ENCODE results near the gene FADS1. TPM values are rescaled to one million over a fixed set of nuclear protein-coding genes. Genes with fewer than 3 reads are reported as not detected.
A peak's percentile ranks its signal among the peaks of the same experiment; 100 is the strongest.

Gene FADS1
- total and polyA plus RNA-seq, 2 of the 13 experiments (the other 11 are each of a cell fraction or from before 2014, with no cell fraction given): 91.8 to 108 TPM

DNA sequence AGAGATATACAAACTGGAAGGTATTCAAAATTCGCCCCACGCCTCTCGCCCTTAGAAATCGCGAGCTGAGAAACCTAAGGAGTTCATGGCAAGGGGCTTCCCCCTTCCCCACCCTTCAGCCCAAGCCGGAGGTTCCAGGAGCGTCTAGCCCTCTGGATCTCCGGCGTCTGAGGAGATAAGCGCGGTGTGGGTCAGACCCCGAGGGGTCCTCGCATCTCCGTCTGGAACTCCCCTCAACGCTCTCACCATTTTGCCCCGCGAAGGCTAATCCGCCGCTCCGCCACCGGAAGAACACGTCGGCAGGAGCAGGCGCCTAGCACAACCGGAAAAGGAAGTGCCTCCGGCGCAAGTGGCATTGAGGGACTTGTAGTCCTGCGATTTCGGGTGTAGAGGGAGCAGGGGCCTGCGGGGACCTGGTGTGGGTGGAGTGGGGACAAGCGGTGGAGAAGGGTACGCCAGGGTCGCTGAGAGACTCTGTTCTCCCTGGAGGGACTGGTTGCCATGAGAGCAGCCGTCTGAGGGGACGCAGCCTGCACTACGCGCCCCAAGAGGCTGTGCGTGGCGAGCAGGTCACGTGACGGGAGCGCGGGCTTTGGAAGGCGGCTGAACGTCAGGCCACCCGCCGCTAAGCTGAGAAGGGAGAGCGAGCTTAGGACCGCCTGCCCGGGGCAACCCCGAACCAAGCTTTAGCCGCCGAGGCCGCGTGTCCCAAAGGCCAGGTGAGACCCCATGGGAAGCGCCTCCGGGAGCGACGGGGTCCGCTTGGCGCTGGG lies 24.3 kb downstream of the FADS1 start, which contains the start of the genes FEN1 and TMEM258 (continued):
- TF ChIP-seq MTF1 (CRISPR knock-in tag; IDR thresholded peaks at IDR 0.05) (0 out of 2 replicates have a peak, but pooled peaks have one; percentile 12), MLX (CRISPR knock-in tag; IDR thresholded peaks at IDR 0.05) (peak; percentile 41; the same call in 1 of the 2 replicates), POGZ (CRISPR knock-in tag; IDR thresholded peaks at IDR 0.05) (peak; percentile 72; the same call in 1 of the 2 replicates), BRCA1 (CRISPR knock-in tag; IDR thresholded peaks at IDR 0.05) (0 out of 2 replicates have a peak, but pooled peaks have one; percentile 12), ETV5 (CRISPR knock-in tag; IDR thresholded peaks at IDR 0.05; ENCODE audit: borderline replicate concordance) (peak; percentile 85), NFRKB (IDR thresholded peaks at IDR 0.05) (no peak), ZNF280D (CRISPR knock-in tag; IDR thresholded peaks at IDR 0.05) (peak; percentile 82; the same call in 1 of the 2 replicates), SNAI1 (CRISPR knock-in tag; IDR thresholded peaks at IDR 0.05; ENCODE audit: borderline replicate concordance) (0 out of 2 replicates have a peak, but pooled peaks have one; percentile 62), U2AF1 (optimal IDR thresholded peaks at IDR 0.05; ENCODE audit: low read depth, low read length) (peak; percentile 81), HMG20B (CRISPR knock-in tag; conservative IDR thresholded peaks at IDR 0.05) (no peak), MATR3 (CRISPR knock-in tag; IDR thresholded peaks at IDR 0.05) (no peak), ARNTL (CRISPR knock-in tag; IDR thresholded peaks at IDR 0.05) (peak; percentile 13; the same call in 1 of the 2 replicates), ZNF274 (CRISPR knock-in tag; IDR thresholded peaks at IDR 0.05) (peak; percentile 32; the same call in 1 of the 2 replicates), XRCC5 (optimal IDR thresholded peaks at IDR 0.05; ENCODE audit: low read length) (peak; percentile 55), TMF1 (CRISPR knock-in tag; IDR thresholded peaks at IDR 0.05; ENCODE audit: low read depth) (0 out of 2 replicates have a peak, but pooled peaks have one; percentile 68), NFATC3 (CRISPR knock-in tag; IDR thresholded peaks at IDR 0.05) (peak; percentile 28; the same call in 1 of the 2 replicates), ZMYM4 (CRISPR knock-in tag; IDR thresholded peaks at IDR 0.05) (0 out of 2 replicates have a peak, but pooled peaks have one; percentile 32), SRSF1 (optimal IDR thresholded peaks at IDR 0.05; ENCODE audit: low read depth, low read length) (peak; percentile 82), ZNF335 (CRISPR knock-in tag; IDR thresholded peaks at IDR 0.05) (peak; percentile 89)
- TF ChIP-seq, protein P1, sequence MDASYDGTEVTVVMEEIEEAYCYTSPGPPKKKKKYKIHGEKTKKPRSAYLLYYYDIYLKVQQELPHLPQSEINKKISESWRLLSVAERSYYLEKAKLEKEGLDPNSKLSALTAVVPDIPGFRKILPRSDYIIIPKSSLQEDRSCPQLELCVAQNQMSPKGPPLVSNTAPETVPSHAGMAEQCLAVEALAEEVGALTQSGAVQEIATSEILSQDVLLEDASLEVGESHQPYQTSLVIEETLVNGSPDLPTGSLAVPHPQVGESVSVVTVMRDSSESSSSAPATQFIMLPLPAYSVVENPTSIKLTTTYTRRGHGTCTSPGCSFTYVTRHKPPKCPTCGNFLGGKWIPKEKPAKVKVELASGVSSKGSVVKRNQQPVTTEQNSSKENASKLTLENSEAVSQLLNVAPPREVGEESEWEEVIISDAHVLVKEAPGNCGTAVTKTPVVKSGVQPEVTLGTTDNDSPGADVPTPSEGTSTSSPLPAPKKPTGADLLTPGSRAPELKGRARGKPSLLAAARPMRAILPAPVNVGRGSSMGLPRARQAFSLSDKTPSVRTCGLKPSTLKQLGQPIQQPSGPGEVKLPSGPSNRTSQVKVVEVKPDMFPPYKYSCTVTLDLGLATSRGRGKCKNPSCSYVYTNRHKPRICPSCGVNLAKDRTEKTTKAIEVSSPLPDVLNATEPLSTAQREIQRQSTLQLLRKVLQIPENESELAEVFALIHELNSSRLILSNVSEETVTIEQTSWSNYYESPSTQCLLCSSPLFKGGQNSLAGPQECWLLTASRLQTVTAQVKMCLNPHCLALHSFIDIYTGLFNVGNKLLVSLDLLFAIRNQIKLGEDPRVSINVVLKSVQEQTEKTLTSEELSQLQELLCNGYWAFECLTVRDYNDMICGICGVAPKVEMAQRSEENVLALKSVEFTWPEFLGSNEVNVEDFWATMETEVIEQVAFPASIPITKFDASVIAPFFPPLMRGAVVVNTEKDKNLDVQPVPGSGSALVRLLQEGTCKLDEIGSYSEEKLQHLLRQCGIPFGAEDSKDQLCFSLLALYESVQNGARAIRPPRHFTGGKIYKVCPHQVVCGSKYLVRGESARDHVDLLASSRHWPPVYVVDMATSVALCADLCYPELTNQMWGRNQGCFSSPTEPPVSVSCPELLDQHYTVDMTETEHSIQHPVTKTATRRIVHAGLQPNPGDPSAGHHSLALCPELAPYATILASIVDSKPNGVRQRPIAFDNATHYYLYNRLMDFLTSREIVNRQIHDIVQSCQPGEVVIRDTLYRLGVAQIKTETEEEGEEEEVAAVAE (CRISPR knock-in tag; IDR thresholded peaks at IDR 0.05; ENCODE audit: borderline replicate concordance): no peak
- TF ChIP-seq, protein P2, sequence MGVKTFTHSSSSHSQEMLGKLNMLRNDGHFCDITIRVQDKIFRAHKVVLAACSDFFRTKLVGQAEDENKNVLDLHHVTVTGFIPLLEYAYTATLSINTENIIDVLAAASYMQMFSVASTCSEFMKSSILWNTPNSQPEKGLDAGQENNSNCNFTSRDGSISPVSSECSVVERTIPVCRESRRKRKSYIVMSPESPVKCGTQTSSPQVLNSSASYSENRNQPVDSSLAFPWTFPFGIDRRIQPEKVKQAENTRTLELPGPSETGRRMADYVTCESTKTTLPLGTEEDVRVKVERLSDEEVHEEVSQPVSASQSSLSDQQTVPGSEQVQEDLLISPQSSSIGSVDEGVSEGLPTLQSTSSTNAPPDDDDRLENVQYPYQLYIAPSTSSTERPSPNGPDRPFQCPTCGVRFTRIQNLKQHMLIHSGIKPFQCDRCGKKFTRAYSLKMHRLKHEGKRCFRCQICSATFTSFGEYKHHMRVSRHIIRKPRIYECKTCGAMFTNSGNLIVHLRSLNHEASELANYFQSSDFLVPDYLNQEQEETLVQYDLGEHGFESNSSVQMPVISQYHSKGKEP (CRISPR knock-in tag; IDR thresholded peaks at IDR 0.05): no peak

Measured in HepG2 (cell line).